NCI-H2171 (cell line): ENCODE measurements around the gene ADAMTS20.

Experiments
- DNase-seq: peaks from one replicate; lab custom pipeline; 2025; lab: John Stamatoyannopoulos, UW

Gene ADAMTS20

DNA sequence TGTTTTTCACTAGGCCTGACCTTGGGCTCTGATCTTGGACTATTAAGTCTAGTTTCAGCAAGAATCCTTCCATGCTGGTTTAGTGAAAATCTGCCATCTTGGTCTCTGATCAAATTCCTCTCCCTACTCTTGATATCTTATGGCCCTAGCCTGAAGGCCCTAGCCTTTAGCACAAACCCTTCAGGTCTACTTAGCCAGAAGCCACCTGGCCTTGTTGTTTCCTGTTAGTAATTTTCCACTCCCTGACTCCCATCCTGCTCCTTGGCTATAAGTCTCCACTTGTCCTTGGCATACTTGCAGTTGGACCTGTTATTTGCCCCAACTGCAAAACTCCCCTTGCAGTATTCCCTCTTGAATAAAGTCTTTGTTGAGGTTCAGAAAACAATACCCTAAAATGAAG is 241.4 kb downstream of the ADAMTS20 start:
- DNase-seq: no peak

DNA sequence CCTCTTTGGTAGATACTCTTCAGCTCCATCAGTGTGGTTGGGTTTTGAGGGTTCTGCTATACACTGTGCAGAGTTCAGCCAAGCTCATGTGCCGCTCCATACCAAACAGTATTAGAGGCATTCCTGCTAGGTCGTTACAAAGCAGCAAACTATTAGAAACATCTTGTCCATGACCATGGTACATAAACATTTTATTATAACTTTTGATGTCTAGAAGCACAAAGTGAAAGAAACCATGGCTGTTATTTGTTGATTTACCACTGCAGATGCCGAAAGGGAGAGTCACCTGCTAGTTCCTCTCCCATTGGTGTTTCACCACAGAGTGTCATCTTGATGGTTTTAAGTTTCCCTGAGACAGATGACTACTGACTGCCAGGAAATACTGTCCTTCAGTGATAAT is 242.0 kb downstream of the ADAMTS20 start:
- DNase-seq: no peak

DNA sequence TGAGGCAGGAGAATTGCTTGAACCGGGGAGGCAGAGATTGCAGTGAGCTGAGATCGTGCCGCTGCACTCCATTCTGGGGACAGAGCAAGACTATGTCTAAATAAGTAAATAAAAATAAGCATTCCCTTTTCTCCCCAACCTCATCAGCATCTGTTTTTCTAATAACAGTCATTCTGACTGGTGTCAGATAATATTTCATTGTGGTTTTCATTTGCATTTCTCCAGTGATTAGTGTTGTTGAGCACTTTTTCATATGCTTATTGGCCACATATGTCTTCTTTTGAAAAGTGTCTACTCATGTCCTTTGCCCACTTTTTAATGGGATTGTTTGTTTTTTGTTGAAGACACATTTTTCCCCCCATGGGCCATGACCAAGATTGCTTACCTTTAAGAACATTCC is 243.2 kb downstream of the ADAMTS20 start:
- DNase-seq: no peak

DNA sequence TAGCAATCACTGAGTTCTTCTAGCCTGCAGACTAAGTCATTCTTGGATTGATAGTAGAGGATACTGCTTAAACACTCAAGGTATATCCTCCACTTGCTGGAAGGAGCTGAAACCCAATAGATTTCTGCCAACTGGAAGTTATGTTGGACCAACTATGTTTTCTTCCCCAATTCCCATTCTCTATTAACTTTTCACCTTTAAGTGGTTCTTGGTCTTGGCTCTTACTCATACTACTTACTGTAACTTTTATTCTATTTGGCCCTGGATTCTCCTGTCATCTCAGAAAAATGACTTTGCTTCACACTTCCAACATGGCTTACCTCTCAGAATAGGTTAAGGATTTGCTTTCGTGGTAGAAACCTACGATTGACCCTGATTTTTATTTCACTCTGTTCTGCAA is 244.9 kb downstream of the ADAMTS20 start:
- DNase-seq: no peak

DNA sequence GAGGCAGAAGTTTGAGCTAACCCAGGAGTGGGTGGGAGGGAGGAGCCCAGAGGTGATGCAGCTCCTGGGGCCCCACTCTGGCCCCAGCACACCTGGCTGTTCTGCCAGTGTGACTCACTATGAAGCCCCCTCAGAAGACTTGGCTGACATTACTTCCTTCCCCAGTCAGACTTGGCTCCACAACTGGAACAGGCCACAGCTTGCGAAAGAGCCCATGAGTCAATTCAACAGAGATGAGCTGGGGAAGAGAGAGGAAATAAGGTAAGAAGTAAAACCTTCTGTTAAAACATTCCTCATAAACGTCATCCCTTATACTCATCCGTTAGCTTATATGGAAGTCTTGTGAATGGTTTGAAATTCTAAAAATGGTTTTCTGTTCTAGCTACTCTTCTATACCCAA is 245.9 kb downstream of the ADAMTS20 start:
- no peak for DNase-seq

DNA sequence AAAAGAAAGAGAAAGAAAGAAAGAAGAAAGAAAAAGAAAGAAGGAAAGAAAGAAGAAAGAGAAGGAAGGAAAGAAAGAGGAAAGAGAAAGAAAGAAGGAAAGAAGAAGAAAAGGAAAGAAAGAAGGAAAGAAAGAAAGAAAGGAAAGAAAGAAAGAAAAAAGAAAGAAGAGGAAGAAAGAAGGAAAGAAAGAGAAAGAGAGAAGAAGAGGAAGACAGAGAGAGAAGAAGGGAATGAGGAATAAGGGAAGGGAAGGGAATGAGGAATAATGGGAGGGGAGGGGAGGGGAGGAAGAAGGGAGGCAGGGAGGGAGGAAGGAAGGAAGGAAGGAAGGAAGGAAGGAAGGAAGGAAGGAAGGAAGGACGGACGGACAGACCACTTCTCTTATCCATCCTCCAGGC is 246.9 kb downstream of the ADAMTS20 start:
- no peak for DNase-seq
